ENCODE measurements around the gene BEND3.
A peak's percentile ranks its signal among the peaks of the same experiment; 100 is the strongest.

Gene BEND3

GRCh38 chr6:107083047-107083768 lies 32.1 kb downstream of the BEND3 start:
- DNase-seq (ENCODE audit: low read depth in 2 of 2), result no peak

DNA sequence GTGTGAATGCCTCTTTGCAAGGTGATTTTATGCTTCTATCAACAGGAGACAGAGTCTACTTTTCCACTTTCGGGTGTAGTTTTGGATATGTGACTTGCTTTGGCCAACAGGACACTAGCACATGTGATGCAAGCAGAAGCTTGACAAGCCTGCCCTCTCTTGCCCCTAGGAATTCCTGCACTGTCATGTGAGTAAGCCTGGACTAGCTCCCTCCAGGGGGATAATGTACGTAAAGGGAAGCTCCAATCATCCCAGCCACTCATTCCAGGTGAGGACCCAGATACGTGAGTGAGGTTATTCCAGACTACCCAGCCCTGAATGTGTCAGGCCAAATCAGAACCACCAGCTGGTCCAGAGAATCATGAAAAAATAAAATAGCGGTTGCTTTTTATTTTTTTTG lies 33.3 kb downstream of the BEND3 start:
- DNase-seq (ENCODE audit: low read depth in 2 of 2), result no peak

DNA sequence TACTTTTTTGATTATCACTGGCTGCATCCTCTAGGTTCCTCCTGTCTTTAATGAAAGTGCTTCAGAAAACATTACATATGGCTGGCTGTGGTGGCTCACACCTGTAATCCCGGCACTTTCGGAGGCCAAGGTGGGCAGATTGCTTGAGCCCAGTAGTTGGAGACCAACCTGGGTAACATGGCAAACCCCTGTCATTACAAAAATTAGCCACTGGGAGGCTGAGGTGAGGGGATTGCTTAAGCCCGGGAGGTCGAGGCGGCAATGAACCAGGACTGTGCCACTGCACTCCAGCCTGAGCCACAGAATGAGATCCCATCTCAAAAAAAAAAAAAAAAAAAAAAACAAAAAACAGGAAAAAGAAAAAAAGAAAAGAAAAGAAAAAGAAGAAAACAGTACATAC lies 35.3 kb downstream of the BEND3 start:
- no peak for DNase-seq (ENCODE audit: low read depth in 2 of 2)

DNA sequence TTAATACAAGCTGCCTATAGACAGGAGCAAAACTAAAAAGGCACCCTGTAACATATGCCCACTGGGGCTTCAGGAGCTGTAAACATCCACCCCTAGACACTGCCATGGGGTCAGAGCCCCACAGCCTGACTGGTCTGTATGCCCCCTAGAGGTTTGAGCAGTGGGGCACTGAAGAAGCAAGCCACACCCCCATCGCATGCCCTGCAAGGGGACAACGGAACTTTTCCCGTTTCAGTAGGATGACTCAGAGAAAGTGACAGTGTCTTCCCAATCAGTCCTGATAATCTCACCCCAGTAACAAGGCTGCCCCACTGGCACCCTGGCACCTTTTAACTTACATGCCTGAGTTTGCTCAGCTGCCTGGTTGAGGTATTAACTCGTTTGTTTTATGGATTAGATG lies 35.9 kb downstream of the BEND3 start:
- no peak for DNase-seq (ENCODE audit: low read depth in 2 of 2)

- DNase-seq (ENCODE audit: low read depth in 2 of 2), result no peak
Observed at GRCh38 chr6:107077710-107078109, 37.6 kb downstream of the BEND3 start.

DNA sequence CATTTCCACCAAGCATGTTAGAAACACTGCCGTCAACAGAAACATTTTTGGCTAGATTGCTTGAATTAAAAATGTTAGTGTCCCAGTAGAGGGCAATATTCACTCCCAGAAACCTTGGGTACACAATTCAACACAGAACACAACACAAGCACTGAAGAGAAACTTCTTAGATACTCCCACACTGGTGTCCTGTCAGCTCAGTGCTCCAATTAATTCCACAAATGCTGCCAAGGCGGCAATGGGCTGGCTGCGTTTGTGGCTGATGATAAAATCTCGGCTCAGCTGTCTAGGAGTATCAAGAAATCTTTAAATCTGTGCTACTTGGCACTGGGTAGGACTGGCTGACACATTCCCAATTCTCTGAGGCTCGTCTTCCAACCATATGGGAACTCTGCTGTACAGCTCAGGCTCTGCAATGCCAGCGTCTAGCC lies 39.3 kb downstream of the BEND3 start:
- peak in 1 of 2 experiments; percentile 6 for DNase-seq (ENCODE audit: low read depth in 2 of 2)

- no peak for DNase-seq (ENCODE audit: low read depth in 2 of 2)
Observed at GRCh38 chr6:107070686-107071085, 44.6 kb downstream of the BEND3 start.

- no peak for DNase-seq (ENCODE audit: low read depth in 2 of 2)
Observed at GRCh38 chr6:107069631-107070548, 45.4 kb downstream of the BEND3 start.

DNA sequence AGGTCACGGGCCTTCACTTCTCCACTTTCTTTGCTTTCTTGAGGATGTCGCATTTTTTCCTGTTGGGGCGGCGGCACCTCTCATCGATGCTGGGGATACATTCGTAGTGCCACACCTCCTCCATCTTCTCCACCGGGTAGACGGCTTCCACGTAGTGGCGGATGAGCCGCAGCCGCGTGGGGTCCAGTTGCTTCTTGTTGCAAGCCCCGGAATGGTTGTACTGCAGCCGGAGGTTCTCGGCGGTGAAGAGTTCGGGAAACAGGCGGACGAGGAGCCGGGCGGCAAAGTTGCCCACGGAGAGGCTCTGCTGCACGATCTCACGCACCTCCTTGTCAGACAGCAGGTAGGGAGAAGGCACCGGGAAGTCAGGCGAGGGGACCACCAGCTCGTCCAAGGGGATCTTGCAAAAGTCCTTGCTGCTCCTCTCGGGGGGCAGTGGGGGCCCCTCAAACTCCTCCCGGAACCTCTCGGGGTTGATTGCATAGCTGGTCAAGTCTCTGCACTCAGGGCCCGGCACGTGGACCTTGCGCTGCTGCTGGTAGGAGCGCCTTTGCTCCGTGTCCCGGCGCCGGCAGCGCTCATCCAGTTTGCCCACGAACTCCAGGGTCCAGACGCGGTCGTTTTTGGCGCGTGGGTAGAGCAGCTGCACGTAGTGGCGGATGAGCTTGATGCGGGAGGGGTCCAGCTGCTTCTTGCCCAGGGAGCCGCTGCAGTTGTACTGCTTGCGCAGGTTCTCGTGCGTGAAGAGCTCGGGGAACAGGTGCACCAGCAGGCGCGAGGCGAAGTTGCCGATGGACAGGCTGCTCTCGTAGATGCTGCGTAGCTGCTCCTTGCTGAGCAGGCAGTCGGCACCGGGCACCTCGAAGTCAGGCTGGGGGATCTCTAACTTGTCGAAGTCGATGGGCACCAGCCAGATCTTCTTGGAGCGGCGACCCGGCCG lies 46.4 kb downstream of the BEND3 start:
- DNase-seq (ENCODE audit: low read depth in 2 of 2), result no peak

DNA sequence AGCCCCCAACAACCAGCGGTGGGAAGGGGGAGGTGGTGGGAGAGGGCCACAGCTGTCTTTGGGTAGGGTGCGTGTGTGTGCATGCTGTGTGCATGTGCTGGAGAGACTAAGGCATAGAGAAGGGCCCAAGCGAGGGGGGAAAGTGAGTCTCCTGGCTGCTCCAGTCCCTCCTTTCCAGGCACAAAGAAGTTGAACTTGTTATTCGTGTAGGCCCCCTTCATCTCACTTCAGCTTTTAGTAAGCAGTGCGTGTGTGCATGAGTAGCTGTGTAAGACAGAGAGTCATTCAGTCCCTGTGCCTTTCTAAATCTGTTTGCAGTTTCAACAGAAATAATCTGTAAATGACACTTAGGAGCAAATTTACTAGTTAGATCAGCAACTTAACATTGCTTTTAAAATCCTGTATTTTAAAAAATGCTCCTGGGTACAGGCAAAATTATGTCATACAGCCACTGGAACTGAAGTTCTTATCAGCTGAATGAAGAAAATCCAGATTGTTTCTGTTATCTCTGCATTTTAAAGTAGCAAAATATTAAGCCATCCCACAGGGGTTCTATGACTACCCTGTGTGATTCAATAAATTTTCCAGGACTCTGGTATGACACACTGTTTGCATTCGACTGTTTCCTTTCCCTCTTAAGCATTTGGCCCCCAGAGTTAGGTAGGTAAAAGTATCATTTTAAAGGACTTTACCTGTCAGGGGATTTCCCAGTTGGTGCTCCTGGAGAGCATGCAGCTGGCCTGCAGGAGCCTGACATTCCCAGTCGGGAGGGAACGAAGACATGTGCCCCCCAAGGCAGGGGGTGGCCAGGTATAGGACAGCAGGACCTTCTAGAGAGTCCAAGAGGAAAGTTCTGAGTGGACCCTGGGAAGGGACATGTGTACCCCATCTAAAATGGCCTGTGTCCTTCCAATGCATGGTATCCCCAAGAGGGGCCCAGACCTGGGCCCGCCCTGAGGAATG lies 48.3 kb downstream of the BEND3 start:
- DNase-seq (ENCODE audit: low read depth in 2 of 2), result no peak

GRCh38 chr6:107064579-107065065 lies 50.7 kb downstream of the BEND3 start:
- DNase-seq (ENCODE audit: low read depth in 2 of 2), result peak; percentile 17 to 22

DNA sequence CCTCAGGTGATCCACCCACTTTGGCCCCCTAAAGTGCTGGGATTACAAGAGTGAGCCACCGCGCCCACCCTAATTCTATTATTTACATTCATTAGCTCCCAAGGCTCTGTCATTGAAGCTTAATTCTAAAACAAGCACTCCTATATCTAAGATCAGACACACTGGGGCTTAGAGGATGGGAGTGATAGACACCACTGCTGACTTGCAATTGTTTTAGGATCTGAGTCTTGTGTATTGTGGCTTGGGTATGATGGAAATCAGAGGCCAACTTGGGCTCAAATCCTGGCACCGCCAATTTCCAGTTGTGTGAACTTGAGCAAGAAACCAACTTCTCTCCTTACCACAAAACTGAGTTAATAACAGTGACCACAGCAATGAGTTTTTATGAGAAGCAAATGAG lies 52.6 kb downstream of the BEND3 start:
- no peak for DNase-seq (ENCODE audit: low read depth in 2 of 2)

DNA sequence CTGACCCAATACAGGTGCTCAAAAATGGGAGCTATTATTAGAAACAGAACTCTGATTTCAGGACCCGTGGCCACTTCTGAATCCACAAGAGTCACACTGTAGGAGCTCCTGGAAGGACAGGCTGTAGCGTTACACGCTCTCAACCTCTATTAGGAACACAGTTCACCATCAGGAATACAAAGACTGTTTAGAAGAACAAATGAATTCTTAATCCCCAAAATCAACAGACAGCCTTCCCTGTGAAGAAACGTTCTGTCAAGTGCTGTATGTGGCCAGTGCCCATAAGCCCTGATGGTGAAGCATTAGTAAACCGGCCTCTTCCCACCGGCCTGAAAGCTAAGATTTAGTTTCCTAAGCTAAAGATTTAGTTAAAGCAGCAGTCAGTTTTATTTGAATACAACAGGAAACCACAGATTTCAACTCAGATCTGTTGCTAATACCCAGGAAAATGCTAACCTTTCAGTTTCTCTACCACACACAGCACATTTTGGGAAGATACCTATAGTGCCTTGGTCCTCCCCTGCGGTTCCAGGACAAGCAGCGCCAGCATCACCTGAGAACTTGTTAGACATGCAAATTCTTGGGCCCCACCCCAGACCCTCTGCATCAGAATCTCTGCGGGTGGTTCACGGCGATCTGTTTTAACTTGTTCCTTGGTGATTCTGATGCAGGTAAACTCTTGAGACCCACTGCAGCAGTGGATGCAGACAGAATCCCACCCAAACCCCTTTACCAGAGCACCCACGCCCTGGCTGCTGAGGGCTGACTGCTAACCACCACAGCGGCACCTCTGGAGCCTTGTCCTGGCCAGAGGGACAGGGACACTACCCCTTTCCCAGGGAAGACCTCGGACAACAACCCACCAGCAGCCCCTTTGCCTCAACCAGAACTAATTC lies 53.9 kb downstream of the BEND3 start:
- DNase-seq (ENCODE audit: low read depth in 2 of 2), result no peak

- DNase-seq (ENCODE audit: low read depth in 2 of 2), result no peak
Observed at GRCh38 chr6:107060704-107061103, 54.6 kb downstream of the BEND3 start.

DNA sequence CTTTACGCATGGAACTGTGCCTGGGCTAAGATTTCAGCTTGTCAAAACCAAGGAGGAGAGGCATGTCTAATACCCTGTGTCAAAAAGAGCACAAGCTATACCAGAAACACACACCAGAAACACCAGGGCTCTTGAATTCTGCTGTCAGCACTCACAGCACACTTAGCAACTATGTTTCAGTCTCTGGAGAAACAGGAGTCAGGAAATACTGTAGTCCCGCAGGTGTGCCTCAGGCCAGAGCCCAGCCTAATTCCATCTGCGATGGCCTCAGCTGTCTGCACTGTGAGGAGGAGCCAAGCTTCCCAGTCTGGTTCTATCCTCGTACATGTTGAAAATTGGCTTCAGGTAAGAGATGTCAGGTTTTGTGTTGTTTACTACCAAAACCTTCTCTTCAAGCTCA lies 55.7 kb downstream of the BEND3 start:
- no peak for DNase-seq (ENCODE audit: low read depth in 2 of 2)

GRCh38 chr6:107057679-107058078 lies 57.6 kb downstream of the BEND3 start:
- no peak for DNase-seq (ENCODE audit: low read depth in 2 of 2)

DNA sequence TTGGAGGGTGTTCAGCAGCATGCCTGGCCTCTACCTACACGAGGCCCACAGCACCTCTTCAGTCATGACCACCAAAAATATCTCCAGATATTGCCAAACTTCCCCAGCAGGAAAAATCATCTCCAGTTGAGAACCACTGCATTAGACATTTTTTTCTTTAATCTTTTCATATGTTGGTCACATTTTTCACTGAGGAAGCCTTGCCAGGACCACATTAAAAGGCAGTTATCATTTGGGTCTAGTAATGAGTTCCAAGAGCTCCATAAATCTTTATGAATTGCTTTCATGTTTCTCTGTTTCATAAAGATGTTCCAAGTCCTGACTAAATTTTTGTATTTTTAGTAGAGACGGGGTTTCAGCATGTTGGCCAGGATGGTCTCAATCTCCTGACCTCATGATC lies 58.5 kb downstream of the BEND3 start:
- no peak for DNase-seq (ENCODE audit: low read depth in 2 of 2)

DNA sequence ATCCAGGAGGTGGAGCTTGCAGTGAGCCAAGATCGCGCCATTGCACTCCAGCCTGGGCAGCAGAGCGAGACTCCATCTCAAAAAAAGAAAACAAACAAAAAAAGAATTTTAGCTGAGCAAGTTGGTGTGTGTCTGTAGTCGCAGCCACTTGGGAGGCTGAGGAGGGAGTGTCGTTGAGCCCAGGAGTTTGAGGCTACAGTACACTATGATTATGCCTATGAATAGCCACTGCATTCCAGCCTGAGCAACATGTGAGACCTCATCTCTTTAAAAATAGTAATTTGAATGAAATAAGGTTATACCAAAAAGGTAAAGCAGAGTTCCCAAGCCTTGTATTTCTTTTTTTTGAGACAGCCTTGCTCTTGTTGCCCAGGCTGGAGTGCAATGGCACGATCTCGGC lies 67.5 kb downstream of the BEND3 start:
- DNase-seq (ENCODE audit: low read depth in 2 of 2), result no peak

GRCh38 chr6:107045826-107046675 lies 69.3 kb downstream of the BEND3 start:
- no peak for DNase-seq (ENCODE audit: low read depth in 2 of 2)

Data from fibroblast of skin of left quadriceps (primary cell).